GM12801 (cell line): ENCODE data around the gene COL12A1.

Experiments used
- TF ChIP-seq, protein P1 (sequence below): IDR thresholded peaks from one replicate; pipeline ENCODE4 v1.5.1; 2011; ENCODE audit warnings: control low read depth; ENCODE audit not compliant: insufficient read length; ENCODE audit errors: extremely low read depth

Gene COL12A1

DNA sequence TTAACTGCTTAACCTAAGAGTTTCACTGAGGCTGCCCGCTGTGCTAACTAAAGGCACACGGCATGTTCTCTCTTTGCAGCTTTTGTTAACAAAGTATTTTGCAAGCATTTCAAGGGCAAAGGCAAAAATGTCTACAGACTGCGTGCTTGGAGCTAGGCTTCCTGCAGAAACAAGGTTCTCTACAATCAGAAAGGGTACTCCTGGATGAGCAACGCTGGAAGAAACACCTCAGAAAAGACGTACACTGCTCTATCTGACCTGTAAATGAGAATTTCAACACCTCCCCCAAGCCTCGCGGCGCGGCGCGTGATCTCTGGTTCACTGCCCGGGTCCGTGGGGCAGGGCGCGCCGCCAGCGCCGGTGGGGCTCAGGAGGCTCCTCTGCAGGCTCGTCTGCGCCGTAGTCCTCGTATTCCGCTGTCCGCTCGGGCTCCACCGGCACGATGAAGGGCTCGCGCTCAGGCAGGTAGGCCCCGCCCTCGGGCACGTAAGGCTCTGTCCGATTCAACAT, 120.9 kb downstream of the COL12A1 start:
- TF ChIP-seq, protein P1, sequence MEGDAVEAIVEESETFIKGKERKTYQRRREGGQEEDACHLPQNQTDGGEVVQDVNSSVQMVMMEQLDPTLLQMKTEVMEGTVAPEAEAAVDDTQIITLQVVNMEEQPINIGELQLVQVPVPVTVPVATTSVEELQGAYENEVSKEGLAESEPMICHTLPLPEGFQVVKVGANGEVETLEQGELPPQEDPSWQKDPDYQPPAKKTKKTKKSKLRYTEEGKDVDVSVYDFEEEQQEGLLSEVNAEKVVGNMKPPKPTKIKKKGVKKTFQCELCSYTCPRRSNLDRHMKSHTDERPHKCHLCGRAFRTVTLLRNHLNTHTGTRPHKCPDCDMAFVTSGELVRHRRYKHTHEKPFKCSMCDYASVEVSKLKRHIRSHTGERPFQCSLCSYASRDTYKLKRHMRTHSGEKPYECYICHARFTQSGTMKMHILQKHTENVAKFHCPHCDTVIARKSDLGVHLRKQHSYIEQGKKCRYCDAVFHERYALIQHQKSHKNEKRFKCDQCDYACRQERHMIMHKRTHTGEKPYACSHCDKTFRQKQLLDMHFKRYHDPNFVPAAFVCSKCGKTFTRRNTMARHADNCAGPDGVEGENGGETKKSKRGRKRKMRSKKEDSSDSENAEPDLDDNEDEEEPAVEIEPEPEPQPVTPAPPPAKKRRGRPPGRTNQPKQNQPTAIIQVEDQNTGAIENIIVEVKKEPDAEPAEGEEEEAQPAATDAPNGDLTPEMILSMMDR: no peak

GRCh38 chr6:75084018-75084417, 121.8 kb downstream of the COL12A1 start:
- TF ChIP-seq, protein P1: no peak

DNA sequence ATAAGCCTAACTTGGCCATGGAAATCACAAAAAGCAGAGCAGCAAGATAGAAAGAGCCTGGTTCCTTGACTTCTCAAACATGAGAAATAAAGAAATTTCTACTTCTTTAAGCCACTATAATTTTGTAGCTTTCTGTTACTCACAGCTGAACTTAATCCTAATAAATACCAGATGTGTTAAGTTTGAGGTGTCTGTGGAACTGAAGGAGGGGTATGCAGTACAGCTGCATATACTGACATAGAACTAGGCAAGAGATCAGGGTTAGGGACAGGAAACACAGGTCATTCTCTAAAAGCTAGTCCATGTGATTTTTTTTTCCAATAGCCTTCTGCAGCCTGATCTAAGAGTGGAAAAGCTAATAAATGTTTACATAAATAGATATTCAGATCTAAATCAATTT, 123.9 kb downstream of the COL12A1 start:
- TF ChIP-seq, protein P1: no peak

DNA sequence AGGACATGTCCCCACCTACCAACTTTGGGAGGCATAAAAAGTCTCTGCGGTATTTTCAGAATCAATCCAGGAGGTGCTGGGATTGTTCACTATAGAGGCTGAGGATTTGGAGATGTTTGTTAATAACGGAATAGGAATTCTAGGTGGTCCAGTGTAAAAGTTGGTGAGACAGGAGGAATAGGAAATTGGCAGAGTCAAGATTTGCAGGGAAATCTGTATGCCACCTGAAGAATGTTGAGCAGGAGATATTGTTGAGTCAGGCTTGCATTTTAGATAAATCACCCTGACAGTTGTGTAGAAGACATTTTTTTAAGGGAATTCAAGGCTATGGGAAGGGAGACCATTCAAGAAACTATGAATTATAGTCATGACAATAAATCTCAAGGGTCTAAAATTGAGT, 124.8 kb downstream of the COL12A1 start:
- TF ChIP-seq, protein P1: no peak

DNA sequence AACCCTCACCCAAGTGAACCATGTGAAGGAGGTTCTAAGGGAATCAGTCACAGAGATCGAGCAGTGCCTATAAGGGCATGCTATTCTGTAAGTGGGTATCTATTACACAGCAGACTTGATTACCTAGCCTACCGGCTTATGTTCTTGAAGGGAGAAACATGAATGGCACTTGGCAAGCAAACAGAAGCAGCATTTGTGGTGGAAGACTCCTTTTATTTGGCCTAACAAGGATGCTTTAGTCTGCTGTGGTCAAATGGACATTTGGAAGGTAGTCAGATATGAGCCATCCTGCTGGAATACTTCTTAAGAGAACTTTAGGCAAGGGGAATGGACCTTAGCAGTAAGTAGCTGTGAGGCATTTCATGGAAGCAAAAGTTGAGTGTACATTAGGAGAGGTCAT, 126.3 kb downstream of the COL12A1 start:
- TF ChIP-seq, protein P1: no peak

DNA sequence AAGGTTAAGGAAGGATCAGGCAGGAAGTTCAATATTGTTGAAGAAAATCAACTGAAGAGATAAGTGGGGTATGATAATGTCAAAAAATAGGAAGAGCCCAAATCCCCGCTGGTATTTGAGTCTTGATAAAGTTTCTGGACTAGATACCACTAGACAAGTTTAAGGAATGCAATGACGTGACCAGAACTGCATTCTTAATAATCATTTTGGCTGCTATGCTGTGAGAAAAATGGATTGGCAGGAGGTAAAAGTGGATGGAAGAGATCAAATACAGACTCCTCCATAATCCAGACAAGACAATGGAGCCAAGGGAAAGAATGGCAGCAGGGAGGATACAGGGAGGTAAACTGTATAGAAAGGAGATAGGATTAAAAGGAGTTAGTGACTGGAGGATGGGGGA, 128.2 kb downstream of the COL12A1 start:
- TF ChIP-seq, protein P1: no peak

DNA sequence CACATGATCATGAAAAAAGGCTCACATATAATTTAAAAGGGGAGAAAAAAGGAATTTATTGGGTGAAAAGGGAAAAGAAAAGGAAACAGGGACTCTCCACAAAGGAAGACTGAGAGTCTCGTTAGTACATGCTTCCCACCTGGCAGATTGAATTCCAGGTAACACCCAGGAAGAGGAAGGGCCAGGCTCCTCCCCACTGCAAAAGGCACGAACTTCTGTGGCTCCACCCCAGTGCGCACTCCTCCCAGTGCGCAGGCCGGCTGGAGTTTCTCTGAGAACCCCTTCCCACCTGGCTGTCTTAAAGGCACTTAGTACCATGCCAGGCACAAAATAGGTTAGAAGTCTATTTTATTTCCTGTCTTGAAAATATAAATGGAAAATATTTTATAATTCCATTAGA, 129.8 kb downstream of the COL12A1 start:
- TF ChIP-seq, protein P1: no peak

DNA sequence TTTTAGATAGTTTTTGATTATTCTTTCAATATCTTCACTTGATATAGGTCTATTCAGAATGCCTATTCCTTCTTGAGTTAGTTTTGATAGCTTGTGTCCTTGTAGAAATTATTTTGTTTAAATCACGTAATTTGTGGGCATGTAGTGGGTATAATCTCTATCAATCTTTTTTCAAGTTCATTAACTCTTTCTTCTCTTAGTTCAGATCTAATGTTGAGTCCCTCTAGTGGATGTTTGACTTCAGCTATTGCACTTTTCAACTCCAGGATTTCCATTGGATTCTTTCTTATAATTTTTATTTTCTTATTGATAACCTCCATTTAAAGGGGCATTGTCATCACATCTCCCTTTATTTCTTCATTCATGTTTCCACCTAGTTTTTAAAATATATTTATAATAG, 135.6 kb downstream of the COL12A1 start:
- TF ChIP-seq, protein P1: no peak
